ENCODE data around the gene SEC16A.

Gene SEC16A

DNA sequence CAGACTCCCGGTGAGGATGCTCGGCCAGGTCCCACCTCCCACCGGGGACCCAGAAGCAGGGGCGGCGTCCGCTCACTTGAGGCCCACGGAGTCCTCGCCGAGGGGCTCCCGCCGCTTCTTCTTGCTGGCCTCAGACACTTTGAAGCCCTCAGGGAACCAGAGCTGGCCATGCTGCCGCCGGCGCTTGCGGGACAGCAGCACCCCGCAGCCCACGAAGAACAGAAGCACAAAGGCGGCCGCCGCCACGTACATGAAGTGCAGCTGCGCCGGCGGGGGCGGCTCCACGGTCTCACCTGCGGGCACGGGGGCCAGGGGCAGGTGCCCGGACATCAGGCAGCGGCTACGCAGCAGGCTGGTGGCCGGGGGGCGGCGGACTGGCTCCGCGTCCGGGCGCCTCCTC is 19.4 kb upstream of the SEC16A start:
- TF ChIP-seq, protein P1, sequence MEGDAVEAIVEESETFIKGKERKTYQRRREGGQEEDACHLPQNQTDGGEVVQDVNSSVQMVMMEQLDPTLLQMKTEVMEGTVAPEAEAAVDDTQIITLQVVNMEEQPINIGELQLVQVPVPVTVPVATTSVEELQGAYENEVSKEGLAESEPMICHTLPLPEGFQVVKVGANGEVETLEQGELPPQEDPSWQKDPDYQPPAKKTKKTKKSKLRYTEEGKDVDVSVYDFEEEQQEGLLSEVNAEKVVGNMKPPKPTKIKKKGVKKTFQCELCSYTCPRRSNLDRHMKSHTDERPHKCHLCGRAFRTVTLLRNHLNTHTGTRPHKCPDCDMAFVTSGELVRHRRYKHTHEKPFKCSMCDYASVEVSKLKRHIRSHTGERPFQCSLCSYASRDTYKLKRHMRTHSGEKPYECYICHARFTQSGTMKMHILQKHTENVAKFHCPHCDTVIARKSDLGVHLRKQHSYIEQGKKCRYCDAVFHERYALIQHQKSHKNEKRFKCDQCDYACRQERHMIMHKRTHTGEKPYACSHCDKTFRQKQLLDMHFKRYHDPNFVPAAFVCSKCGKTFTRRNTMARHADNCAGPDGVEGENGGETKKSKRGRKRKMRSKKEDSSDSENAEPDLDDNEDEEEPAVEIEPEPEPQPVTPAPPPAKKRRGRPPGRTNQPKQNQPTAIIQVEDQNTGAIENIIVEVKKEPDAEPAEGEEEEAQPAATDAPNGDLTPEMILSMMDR (IDR thresholded peaks at IDR 0.05; ENCODE audit: low read depth, low read length, missing control alignments) = no peak
- no peak for DNase-seq (ENCODE audit: extremely low read depth, low read depth)
- H3K4me3 ChIP-seq (replicated peaks; ENCODE audit: low read depth, low read length) = no peak overlapping the region

GRCh38 chr9:136501686-136502085 is 18.8 kb upstream of the SEC16A start:
- TF ChIP-seq, protein P1 (IDR thresholded peaks at IDR 0.05; ENCODE audit: low read depth, low read length, missing control alignments) = no peak

DNA sequence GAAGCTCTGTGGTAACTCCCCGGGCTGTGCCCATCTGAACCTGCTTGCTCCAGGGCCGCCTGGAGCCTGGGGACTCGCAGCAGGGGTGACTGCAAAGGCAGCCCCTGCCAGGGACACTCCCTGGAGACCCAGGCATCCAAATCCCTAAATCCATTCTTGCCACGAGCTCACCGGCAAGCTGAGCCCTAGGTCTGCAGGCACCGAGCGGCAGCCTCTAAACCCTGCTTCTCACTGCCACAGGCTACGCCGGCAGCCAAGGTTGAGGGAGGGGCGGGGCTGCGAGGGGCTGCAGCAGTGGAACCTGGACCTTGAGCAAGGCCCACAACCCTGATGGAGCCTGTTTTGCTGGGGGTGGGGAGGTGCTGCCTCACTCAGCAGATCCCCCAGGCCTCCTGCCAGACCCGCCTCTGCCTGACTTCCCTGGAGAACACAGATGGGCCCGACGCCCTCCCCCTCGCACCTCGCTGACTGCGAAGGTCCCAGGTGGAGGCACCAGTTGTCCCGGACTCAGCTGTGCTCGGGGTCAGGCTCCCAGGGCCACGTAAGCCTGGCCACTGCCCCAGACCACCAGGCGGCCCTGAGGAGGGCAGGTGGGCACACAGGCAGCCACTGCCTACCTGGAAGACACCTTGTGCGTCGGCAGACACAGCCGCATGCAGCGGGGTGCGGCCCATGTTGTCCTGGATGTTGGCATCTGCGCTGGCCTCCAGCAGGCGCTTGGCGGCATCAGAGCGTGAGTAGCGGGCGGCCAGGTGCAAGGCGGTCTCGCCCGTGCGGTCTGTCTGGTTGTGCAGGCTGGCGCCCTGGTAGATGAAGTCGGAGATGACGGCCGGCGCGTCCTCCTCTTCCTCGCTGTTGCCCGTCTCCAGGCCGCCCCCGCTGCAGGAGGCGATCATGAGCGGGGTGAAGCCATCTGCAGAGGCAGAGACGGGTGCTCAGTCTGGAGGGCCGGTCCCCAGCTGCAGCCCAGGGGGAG is 17.4 kb upstream of the SEC16A start:
- TF ChIP-seq, protein P1 (IDR thresholded peaks at IDR 0.05; ENCODE audit: low read depth, low read length, missing control alignments) = no peak
- H3K4me3 ChIP-seq (replicated peaks; ENCODE audit: low read depth, low read length) = no peak overlapping the region
- DNase-seq (ENCODE audit: extremely low read depth, low read depth) = no peak

More at GRCh38 chr9:136501686-136502085, 18.8 kb upstream of the SEC16A start:
- H3K4me3 ChIP-seq (replicated peaks; ENCODE audit: low read depth, low read length) = no peak overlapping the region
- no peak for DNase-seq (ENCODE audit: extremely low read depth, low read depth)

GRCh38 chr9:136499071-136499934 is 16.5 kb upstream of the SEC16A start:
- no peak for DNase-seq (ENCODE audit: extremely low read depth, low read depth)

GRCh38 chr9:136497916-136498695 is 15.3 kb upstream of the SEC16A start:
- TF ChIP-seq, protein P1 (IDR thresholded peaks at IDR 0.05; ENCODE audit: low read depth, low read length, missing control alignments) = no peak
- DNase-seq (ENCODE audit: extremely low read depth, low read depth) = no peak
- no peak overlapping the region for H3K4me3 ChIP-seq (replicated peaks; ENCODE audit: low read depth, low read length)

More at GRCh38 chr9:136499071-136499934, 16.5 kb upstream of the SEC16A start:
- TF ChIP-seq, protein P1 (IDR thresholded peaks at IDR 0.05; ENCODE audit: low read depth, low read length, missing control alignments) = no peak
- no peak overlapping the region for H3K4me3 ChIP-seq (replicated peaks; ENCODE audit: low read depth, low read length)

Measured in HFF-Myc (cell line).